Uterus (tissue), 2 donors: Measurements from ENCODE around the gene STK32C.

Experiments used
- POLR2A ChIP-seq, 2 donors: fragments of 450-650 bp; IDR thresholded peaks; one replicate each; pipeline ENCODE4 v1.6.1; 2016; ENCODE audit warnings: antibody characterized with exemption in 2 of 2, mild to moderate bottlenecking in 1 of 2, moderate library complexity in 1 of 2
- TF ChIP-seq, protein P1 (sequence below), 4 experiments: fragments of 200-600 bp in 2 of 4; fragments of 450-650 bp in 2 of 4; sonication (generic) in 2 of 4; IDR thresholded peaks; one replicate each; pipeline ENCODE4 v1.5.1; 2016 to 2019; ENCODE audit warnings: antibody characterized with exemption in 4 of 4, mild to moderate bottlenecking in 2 of 4, moderate library complexity in 1 of 4

DNA sequence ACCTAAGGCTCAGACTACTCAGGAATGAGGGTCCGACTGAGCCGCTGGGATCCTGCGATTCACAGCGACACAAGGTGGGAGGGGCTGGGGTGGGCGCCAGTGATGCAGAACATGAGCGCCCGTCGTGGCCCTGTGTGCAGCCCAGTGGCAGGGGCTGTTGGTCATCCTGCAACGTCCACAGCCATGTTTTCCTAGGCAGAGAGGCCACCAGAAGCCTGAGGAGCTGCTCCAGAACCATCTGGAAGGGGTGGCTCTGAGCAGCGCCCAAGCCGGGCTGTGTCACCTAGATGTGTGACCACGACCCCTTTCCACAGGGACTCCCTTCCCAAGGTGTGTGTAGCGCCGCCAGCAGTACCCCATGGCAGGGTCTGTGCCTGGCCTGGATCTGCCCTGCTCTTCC, 96.5 kb downstream of the STK32C start:
- TF ChIP-seq, protein P1, sequence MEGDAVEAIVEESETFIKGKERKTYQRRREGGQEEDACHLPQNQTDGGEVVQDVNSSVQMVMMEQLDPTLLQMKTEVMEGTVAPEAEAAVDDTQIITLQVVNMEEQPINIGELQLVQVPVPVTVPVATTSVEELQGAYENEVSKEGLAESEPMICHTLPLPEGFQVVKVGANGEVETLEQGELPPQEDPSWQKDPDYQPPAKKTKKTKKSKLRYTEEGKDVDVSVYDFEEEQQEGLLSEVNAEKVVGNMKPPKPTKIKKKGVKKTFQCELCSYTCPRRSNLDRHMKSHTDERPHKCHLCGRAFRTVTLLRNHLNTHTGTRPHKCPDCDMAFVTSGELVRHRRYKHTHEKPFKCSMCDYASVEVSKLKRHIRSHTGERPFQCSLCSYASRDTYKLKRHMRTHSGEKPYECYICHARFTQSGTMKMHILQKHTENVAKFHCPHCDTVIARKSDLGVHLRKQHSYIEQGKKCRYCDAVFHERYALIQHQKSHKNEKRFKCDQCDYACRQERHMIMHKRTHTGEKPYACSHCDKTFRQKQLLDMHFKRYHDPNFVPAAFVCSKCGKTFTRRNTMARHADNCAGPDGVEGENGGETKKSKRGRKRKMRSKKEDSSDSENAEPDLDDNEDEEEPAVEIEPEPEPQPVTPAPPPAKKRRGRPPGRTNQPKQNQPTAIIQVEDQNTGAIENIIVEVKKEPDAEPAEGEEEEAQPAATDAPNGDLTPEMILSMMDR (IDR thresholded peaks at IDR 0.05) = no peak
- no peak for TF ChIP-seq POLR2A (IDR thresholded peaks at IDR 0.05)
